ENCODE measurements around the gene ARHGEF40. TPM values are rescaled to one million over a fixed set of nuclear protein-coding genes. Genes with fewer than 3 reads are reported as not detected.

ARHGEF40 gene
- total and polyA plus RNA-seq, 10 of the 15 experiments (the other 5 are each of a cell fraction or from before 2014, with no cell fraction given): 0.03 to 0.31 (median 0.08) TPM; not detected in 2

DNA sequence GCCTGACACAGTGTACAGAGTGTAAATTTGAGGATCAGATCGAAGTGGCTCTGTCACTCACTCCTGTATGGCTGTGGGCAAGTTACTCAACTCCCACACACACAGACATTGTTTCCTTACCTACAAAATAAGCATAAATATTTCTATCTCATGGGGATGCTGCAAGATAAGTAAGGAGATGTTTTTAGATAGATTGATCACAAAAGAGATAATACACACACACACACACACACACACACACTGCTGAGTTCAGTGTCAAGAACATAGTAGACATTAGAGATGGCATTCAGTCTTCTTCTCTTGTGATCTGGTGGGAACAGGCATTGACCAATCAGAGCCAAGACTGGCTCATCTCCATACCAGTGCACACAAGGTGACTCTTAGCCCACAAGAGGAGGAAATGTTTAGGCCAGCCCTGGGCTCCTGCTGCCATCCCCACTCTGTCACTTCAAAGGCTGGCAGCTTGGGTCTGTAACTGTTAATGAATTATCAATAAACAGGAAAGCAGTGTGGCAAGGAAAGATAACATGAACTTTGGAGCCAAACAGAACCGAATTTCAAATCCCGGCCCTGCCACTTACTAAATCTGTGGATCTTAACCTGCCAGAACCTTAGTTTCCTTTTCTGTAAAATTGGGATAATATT, 15.9 kb upstream of the ARHGEF40 start:
- Histone ChIP-seq H3K4me1 (ENCODE audit: control insufficient read depth, insufficient read depth, low read length) (no peaks in the 10 kb centered on the region), H3K79me2 (ENCODE audit: control insufficient read depth, insufficient read depth, low read length) (no peaks in the 10 kb centered on the region), H3K9me3 (replicated peaks; ENCODE audit: control insufficient read depth, insufficient read depth, low read length) (no peaks in the 10 kb centered on the region), H4K20me1 (ENCODE audit: control insufficient read depth, insufficient read depth) (no peaks in the 10 kb centered on the region), H3K4me2 (ENCODE audit: control insufficient read depth, insufficient read depth) (no peak overlapping the region), H3K27me3 (replicated peaks in 1 of 2; ENCODE audit: control insufficient read depth in 2 of 2, insufficient read depth in 2 of 2, low read length in 1 of 2) (no peaks in the 10 kb centered on the region), H2AFZ (ENCODE audit: control insufficient read depth, low read depth, low read length) (no peak overlapping the region), H3K4me3 (no peak overlapping the region), H3K36me3 (ENCODE audit: control insufficient read depth in 2 of 2, insufficient read depth in 2 of 2, low read length in 1 of 2) (no peaks in the 10 kb centered on the region), H3K27ac (ENCODE audit: control insufficient read depth, insufficient read depth) (no peak overlapping the region), H3K9ac (ENCODE audit: control insufficient read depth, insufficient read depth, low read length) (no peak overlapping the region)
- in situ Hi-C loops (cut with MboI): no loop called here
- DNase-seq (ENCODE audit: low read depth, low spot score) (no peak), FAIRE-seq (no peak), ATAC-seq (peak; percentile 57; the same call in 2 of the 3 replicates)
- WGBS (ENCODE audit: insufficient coverage, insufficient replicate concordance, low lambda C conversion rate, missing lambda C conversion rate): 32% methylated on average over 3 of the region's 3 CpGs
- BruUV-seq (replicated peaks): no TSS peak
- RAD21 ChIA-PET (ENCODE audit: unreplicated experiment): no interaction called here
- TF ChIP-seq, protein P1, sequence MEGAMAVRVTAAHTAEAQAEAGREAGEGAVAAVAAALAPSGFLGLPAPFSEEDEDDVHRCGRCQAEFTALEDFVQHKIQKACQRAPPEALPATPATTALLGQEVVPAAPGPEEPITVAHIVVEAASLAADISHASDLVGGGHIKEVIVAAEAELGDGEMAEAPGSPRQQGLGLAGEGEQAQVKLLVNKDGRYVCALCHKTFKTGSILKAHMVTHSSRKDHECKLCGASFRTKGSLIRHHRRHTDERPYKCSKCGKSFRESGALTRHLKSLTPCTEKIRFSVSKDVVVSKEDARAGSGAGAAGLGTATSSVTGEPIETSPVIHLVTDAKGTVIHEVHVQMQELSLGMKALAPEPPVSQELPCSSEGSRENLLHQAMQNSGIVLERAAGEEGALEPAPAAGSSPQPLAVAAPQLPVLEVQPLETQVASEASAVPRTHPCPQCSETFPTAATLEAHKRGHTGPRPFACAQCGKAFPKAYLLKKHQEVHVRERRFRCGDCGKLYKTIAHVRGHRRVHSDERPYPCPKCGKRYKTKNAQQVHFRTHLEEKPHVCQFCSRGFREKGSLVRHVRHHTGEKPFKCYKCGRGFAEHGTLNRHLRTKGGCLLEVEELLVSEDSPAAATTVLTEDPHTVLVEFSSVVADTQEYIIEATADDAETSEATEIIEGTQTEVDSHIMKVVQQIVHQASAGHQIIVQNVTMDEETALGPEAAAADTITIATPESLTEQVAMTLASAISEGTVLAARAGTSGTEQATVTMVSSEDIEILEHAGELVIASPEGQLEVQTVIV (IDR thresholded peaks at IDR 0.05; ENCODE audit: borderline replicate concordance, partially characterized antibody): no peak
- TF ChIP-seq EGR1 (IDR thresholded peaks at IDR 0.05; ENCODE audit: borderline replicate concordance in 1 of 2, low read depth in 2 of 2, low read length in 2 of 2): no peak
- TF ChIP-seq, protein P2, sequence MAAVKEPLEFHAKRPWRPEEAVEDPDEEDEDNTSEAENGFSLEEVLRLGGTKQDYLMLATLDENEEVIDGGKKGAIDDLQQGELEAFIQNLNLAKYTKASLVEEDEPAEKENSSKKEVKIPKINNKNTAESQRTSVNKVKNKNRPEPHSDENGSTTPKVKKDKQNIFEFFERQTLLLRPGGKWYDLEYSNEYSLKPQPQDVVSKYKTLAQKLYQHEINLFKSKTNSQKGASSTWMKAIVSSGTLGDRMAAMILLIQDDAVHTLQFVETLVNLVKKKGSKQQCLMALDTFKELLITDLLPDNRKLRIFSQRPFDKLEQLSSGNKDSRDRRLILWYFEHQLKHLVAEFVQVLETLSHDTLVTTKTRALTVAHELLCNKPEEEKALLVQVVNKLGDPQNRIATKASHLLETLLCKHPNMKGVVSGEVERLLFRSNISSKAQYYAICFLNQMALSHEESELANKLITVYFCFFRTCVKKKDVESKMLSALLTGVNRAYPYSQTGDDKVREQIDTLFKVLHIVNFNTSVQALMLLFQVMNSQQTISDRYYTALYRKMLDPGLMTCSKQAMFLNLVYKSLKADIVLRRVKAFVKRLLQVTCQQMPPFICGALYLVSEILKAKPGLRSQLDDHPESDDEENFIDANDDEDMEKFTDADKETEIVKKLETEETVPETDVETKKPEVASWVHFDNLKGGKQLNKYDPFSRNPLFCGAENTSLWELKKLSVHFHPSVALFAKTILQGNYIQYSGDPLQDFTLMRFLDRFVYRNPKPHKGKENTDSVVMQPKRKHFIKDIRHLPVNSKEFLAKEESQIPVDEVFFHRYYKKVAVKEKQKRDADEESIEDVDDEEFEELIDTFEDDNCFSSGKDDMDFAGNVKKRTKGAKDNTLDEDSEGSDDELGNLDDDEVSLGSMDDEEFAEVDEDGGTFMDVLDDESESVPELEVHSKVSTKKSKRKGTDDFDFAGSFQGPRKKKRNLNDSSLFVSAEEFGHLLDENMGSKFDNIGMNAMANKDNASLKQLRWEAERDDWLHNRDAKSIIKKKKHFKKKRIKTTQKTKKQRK (IDR thresholded peaks at IDR 0.05; ENCODE audit: low read depth, low read length): no peak
- TF ChIP-seq NFYB (IDR thresholded peaks at IDR 0.05; ENCODE audit: insufficient read depth, low read depth, low read length): 0 out of 2 replicates have a peak, but pooled peaks have one; percentile 14
- CTCF ChIA-PET: interaction anchor here (1.0 to 1.5 kb wide), 2 partner anchors 39 to 49 kb away, joined by 5 read pairs; no protein-coding TSS in a partner anchor
- intact Hi-C loops (cut with micrococcal nuclease; ENCODE audit: unreplicated experiment): no loop called here
- POLR2A ChIA-PET: no interaction called here
- SMC1A ChIA-PET (ENCODE audit: uncharacterized antibody, unreplicated experiment): no interaction called here

Measured in GM12878 (cell line).